GM21526 (cell line): ENCODE results near the gene PSG5.
"Not testable (repeated sequence)": the region's sequence is repeated elsewhere in the genome, so short reads cannot be mapped to it uniquely, and the experiment has no call there.

Experiments
- ATAC-seq: cut with Tn5 transposase; IDR thresholded peaks from one replicate; pipeline ENCODE4 v1.9.1; 2021; ENCODE audit warnings: moderate library complexity; ENCODE audit not compliant: unreplicated experiment, low FRiP score

Gene PSG5

GRCh38 chr19:43192381-43193155, 6.2 kb upstream of the PSG5 start:
- ATAC-seq = not testable (repeated sequence)

DNA sequence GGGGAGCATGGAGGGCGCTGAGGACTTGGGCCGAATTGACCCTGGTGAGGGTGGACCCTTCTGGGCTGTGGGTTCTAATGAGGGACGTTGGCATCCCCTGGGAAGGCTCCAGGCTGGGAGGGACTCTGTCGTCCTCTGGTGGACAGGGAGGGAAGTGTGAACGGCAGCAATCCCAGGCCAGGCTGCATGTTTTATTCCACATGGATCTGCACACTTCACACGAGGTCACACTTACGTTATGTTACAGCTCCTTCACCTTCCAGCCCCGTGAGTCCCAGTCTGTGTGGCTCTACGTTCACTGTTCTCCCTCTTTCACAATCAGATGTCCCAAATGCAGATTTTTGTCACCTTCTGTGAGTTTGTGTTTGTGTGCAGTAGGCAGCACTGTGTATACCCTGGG, 1.8 kb upstream of the PSG5 start:
- not testable (repeated sequence) for ATAC-seq

DNA sequence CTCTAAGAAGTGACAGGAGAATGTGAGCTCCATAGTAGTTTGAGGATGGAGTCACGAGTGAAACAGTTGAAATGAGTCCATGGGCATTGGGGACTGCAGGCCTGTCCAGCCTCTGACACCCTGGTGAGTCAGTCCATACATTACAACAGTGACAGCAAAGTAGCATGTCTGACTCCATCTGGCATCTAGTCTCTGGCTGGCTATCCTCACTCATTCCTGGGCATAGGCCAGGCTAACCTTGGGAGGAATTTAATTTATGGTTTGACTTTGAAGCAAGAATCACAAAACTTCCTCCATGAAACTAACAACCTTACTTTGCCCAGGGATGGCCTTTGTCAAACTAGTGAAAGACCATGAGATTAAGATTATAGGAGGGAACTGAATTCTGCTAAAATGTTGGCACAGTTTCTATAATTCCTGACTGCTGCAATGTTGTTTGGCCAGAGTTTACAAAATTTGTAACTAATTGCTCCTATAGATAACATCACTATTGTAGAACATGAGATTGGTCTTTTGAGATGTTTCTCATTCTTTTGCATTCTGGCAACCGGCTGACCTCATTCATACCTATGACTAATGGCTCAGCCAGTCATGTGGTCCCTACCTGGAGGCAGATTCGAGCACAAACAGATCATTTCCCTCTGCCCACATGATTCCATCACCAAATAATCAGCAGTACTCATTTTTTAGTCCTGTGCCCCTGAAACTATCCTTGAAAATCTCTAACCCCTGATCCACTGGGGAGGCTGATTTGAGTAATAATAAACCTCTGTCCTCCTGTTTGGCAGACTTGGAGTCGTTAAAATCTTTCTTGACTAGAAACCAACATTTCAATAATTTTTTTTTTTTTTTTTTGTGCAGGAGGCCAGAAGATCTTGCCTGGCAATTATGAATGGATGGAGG, 4.2 kb downstream of the PSG5 start:
- ATAC-seq = not testable (repeated sequence)

DNA sequence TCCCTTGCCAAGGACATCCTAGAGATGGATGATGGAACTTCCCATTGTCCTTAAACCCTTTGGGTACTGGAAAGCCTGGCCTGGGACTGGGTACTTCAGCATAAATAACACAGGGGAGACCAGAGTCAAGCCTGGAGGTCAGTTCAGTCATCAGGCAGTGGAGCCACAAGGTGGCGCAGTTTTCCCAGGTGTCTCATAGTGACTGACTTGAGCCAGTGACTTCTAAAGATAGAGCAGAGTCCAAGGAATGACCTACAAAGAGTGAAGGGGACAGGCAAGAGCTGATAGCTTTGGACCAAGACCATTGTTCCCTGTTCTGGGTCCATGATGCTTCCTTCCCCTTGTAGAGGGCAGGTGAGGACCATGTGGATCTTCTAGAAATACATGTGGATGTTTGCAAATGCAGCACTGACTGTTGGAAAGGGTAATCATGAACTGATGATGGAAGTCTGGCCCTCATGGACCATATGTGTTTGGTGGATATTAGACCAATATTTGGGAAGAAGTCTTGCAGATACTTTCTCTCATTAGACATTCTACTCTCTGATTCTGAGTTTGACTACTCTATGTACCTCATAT, 6.7 kb downstream of the PSG5 start:
- not testable (repeated sequence) for ATAC-seq

GRCh38 chr19:43178577-43178976, 7.8 kb downstream of the PSG5 start:
- ATAC-seq = not testable (repeated sequence)

- ATAC-seq = not testable (repeated sequence)
Measured at GRCh38 chr19:43165906-43166305, 20.4 kb downstream of the PSG5 start.

GRCh38 chr19:43163135-43163534, 23.2 kb downstream of the PSG5 start:
- ATAC-seq = not testable (repeated sequence)

- not testable (repeated sequence) for ATAC-seq
Measured at GRCh38 chr19:43162261-43162660, 24.1 kb downstream of the PSG5 start.

DNA sequence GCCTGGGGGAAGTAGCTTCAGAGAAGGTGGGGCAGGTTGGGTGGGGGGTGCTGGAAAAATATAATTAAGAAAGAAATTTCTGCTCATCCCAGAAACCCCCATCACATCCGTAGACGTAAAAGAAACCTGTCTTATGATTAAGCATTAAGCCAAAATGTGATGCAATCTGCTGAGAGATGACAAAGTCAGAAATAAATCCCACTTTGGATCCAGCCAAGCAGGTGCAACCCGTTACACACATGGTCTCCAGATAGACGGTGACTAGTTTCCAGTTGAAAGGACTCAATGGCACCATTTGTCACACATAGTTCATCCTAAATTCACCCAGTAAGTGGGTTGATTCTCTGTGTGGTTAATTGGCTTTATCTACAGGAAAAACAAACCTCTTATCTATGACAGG, 34.1 kb downstream of the PSG5 start:
- no peak for ATAC-seq

DNA sequence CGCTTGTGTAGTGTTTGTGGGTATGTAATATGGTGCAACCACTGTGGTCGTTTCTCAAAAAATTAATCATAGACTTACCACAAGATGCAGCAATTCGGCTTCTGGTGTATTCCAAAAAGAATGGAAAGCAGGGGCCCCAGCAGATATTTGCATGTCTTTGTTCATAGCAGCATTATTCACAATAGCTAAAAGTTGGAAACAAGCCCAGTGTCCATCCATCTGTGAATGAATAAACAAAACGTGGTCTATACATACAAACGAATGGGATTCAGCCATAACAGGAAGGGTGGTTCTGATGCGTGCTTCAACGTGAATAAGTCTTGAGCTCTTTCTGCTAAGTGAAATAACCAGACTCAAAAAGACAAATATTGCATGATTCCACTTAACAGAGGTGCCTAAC, 36.5 kb downstream of the PSG5 start:
- ATAC-seq = not testable (repeated sequence)

- ATAC-seq = no peak
Measured at GRCh38 chr19:43148233-43148632, 38.1 kb downstream of the PSG5 start.

GRCh38 chr19:43141763-43142162, 44.6 kb downstream of the PSG5 start:
- not testable (repeated sequence) for ATAC-seq

GRCh38 chr19:43132696-43133095, 53.6 kb downstream of the PSG5 start:
- ATAC-seq = no peak

GRCh38 chr19:43131281-43131842, 55.0 kb downstream of the PSG5 start:
- not testable (repeated sequence) for ATAC-seq

DNA sequence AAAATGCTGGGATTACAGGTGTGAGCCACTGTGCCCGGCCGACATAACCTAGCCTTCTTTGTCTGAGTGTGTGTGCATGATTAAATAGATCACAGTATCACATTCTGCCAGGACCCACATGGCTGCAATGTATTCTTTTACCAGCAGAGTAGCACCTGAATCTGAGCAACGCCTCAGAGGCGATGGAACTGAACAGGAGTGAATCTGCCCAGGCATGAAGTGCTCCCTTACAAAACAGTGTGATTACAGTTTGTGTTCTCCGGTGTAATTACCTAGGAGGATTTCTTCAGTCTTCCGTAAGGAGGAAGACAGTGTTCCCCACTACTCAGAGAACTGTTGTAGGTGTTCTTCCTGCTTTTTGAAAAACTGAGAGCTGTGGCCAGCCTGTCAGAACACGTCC, 57.1 kb downstream of the PSG5 start:
- ATAC-seq = not testable (repeated sequence)

DNA sequence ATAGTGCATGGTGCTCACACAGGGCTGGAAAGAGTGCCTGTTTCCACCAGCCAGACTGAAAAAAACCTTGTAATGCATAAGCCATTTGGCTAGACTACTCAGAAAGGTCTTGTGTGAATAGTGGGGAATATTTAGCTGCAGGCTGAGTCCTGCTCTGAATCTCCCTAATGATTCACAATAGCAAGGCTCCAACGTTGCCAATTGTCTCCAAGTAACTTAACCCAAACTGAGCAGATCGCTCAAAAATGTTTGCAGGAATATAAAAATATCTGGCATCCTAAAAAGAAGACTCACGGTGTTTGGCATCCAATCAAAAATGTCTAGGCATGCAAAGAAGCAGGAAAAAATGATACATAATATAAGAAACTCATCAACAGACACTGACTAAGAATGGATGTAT, 59.0 kb downstream of the PSG5 start:
- ATAC-seq = not testable (repeated sequence)

DNA sequence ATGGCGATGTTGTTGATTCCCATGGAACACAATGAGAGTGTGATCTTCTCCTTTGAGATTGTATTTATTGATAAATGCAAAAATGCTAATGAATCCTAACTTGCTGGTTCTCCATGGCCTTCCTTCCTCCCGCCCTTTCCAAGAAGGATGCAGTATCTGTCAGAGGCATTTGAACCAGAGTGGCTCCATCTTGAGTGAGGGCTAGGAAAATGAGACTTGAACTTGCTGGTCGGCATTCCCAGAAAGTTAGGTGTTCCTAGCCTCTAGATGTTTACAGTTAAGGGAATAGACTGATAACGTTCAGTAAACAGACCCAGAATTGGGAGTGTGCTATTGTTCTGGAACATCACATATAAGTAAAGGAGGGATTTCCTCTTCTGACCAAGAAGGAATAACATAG, 59.6 kb downstream of the PSG5 start:
- ATAC-seq = no peak

DNA sequence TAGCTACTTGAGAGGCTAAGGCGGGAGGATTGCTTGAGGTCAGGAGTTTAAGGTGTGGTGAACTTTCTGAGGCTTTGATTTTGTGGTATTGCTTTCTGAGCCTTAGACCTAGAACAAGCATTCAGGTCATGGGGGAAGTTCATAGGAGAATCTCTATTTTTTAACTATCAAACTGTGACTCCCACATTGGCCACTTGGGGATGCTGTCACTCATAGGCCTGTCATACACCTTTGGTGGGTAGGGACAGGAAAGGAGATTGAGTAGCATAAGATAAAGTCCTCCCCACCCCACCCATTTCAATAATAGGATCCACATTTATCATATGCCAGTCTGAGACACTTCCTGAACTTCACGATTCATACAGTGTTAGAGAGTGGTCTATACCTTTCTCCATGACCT, 62.0 kb downstream of the PSG5 start:
- ATAC-seq = no peak

- ATAC-seq = not testable (repeated sequence)
Measured at GRCh38 chr19:43120433-43121026, 65.8 kb downstream of the PSG5 start.

DNA sequence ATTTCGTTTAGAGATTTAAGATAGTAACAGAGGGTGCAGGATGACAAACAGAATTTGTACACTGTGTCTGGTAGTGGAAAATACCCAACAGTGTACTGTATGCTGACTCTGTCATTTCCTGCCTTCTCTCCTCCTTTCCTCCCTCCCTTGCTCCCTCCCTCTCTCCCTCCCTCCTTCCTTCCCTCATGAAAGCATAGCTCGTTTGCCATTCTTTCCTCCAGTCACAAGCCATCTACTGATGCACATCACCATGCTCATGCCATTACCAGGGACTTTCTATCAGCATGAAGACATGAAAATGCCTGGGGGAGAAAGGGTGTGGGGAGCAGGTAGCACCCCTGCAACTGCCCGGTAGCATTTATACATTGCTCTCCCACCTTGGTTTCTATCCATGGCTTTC, 66.8 kb downstream of the PSG5 start:
- ATAC-seq = not testable (repeated sequence)
